Measurements from ENCODE around the gene OSCP1. TPM values are rescaled to one million over a fixed set of nuclear protein-coding genes. Genes with fewer than 3 reads are reported as not detected.

The OSCP1 gene
- polyA plus RNA-seq, 1 of the 3 experiments (the other 2 are of a cell fraction): 11.9 TPM

DNA sequence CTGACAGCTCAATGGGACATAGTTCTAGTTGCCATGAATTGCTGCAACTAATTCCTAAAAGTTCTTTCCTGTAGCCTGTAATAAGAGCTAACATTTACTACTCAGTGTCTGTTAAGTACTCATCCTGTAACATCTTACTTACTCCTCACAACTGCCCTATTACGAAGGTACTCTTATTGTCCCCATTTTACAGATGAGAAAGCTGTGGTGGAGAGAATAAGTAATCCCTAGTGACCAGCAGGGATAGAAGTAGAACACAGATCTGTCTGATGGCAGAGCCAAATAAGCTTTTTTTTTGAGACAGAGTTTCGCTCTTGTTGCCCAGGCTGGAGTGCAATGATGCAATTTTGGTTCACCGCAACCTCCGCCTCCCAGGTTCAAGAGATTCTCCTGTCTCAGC, 67.6 kb downstream of the OSCP1 start:
- Histone ChIP-seq H3K27me3 (ENCODE audit: insufficient read depth) (no peaks in the 10 kb centered on the region), H3K9ac (no peak overlapping the region), H3K4me1 (ENCODE audit: control insufficient read depth in 1 of 2, insufficient read depth in 2 of 2, low read depth in 1 of 2, low read length in 1 of 2) (peaks cover 25 to 35% of the 10 kb centered on the region in 2 experiments), H3K27ac (ENCODE audit: low read depth in 2 of 2, low read length in 1 of 2) (no peak overlapping the region), H3K79me2 (ENCODE audit: insufficient read depth) (peaks cover 79% of the 10 kb centered on the region), H3K9me3 (no peaks in the 10 kb centered on the region), H2AFZ (ENCODE audit: low read depth) (no peak overlapping the region), H3K9me2 (no peaks in the 10 kb centered on the region), H3F3A (replicated peaks; ENCODE audit: insufficient read depth) (peaks cover 11% of the 10 kb centered on the region), H4K20me1 (ENCODE audit: insufficient read depth) (peaks cover 64% of the 10 kb centered on the region), H3K36me3 (replicated peaks in 1 of 2; ENCODE audit: control insufficient read depth in 1 of 2, insufficient read depth in 2 of 2, low read length in 1 of 2) (peaks cover 0 to 5% of the 10 kb centered on the region in 2 experiments), H3K4me3 (ENCODE audit: low read depth in 2 of 2, low read length in 1 of 2) (no peak overlapping the region), H3K4me2 (peak overlapping the region; percentile 93)
- ChIA-PET POLR2A (no interaction called here), CTCF (interaction anchor here (10.1 kb wide), 1 partner anchor 15 kb away, joined by 78 read pairs; no protein-coding TSS in a partner anchor)
- 97% methylated on average over 4 of the region's 4 CpGs for WGBS (ENCODE audit: low lambda C conversion rate)
- TF ChIP-seq SIN3A (IDR thresholded peaks at IDR 0.05; ENCODE audit: borderline replicate concordance, low read depth, low read length) (no peak), FOXM1 (IDR thresholded peaks at IDR 0.05; ENCODE audit: low read depth) (no peak), RAD21 (IDR thresholded peaks at IDR 0.05; ENCODE audit: low read length) (no peak), POLR2AphosphoS5 (IDR thresholded peaks at IDR 0.05; ENCODE audit: low read depth, low read length) (no peak), ELF1 (IDR thresholded peaks at IDR 0.05) (no peak), CHD2 (IDR thresholded peaks at IDR 0.05; ENCODE audit: low read length, partially characterized antibody) (no peak), YY1 (IDR thresholded peaks at IDR 0.05; ENCODE audit: low read depth) (no peak), EZH2phosphoT487 (IDR thresholded peaks at IDR 0.05; ENCODE audit: borderline replicate concordance, low read depth) (no peak), FOXJ3 (CRISPR knock-in tag; IDR thresholded peaks at IDR 0.05) (no peak), GATA2 (CRISPR knock-in tag; IDR thresholded peaks at IDR 0.05) (no peak), RCOR1 (IDR thresholded peaks at IDR 0.05; ENCODE audit: low read length) (no peak), TEAD4 (IDR thresholded peaks at IDR 0.05; ENCODE audit: borderline replicate concordance, insufficient read depth) (no peak), GABPA (IDR thresholded peaks at IDR 0.05; ENCODE audit: low read depth) (no peak)
- TF ChIP-seq, protein P1, sequence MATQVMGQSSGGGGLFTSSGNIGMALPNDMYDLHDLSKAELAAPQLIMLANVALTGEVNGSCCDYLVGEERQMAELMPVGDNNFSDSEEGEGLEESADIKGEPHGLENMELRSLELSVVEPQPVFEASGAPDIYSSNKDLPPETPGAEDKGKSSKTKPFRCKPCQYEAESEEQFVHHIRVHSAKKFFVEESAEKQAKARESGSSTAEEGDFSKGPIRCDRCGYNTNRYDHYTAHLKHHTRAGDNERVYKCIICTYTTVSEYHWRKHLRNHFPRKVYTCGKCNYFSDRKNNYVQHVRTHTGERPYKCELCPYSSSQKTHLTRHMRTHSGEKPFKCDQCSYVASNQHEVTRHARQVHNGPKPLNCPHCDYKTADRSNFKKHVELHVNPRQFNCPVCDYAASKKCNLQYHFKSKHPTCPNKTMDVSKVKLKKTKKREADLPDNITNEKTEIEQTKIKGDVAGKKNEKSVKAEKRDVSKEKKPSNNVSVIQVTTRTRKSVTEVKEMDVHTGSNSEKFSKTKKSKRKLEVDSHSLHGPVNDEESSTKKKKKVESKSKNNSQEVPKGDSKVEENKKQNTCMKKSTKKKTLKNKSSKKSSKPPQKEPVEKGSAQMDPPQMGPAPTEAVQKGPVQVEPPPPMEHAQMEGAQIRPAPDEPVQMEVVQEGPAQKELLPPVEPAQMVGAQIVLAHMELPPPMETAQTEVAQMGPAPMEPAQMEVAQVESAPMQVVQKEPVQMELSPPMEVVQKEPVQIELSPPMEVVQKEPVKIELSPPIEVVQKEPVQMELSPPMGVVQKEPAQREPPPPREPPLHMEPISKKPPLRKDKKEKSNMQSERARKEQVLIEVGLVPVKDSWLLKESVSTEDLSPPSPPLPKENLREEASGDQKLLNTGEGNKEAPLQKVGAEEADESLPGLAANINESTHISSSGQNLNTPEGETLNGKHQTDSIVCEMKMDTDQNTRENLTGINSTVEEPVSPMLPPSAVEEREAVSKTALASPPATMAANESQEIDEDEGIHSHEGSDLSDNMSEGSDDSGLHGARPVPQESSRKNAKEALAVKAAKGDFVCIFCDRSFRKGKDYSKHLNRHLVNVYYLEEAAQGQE (IDR thresholded peaks at IDR 0.05; ENCODE audit: low read depth, low read length): no peak
- TF ChIP-seq, protein P2, sequence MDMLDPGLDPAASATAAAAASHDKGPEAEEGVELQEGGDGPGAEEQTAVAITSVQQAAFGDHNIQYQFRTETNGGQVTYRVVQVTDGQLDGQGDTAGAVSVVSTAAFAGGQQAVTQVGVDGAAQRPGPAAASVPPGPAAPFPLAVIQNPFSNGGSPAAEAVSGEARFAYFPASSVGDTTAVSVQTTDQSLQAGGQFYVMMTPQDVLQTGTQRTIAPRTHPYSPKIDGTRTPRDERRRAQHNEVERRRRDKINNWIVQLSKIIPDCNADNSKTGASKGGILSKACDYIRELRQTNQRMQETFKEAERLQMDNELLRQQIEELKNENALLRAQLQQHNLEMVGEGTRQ (IDR thresholded peaks at IDR 0.05; ENCODE audit: borderline replicate concordance, low read depth, low read length): no peak
- TF ChIP-seq, protein P3, sequence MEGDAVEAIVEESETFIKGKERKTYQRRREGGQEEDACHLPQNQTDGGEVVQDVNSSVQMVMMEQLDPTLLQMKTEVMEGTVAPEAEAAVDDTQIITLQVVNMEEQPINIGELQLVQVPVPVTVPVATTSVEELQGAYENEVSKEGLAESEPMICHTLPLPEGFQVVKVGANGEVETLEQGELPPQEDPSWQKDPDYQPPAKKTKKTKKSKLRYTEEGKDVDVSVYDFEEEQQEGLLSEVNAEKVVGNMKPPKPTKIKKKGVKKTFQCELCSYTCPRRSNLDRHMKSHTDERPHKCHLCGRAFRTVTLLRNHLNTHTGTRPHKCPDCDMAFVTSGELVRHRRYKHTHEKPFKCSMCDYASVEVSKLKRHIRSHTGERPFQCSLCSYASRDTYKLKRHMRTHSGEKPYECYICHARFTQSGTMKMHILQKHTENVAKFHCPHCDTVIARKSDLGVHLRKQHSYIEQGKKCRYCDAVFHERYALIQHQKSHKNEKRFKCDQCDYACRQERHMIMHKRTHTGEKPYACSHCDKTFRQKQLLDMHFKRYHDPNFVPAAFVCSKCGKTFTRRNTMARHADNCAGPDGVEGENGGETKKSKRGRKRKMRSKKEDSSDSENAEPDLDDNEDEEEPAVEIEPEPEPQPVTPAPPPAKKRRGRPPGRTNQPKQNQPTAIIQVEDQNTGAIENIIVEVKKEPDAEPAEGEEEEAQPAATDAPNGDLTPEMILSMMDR (IDR thresholded peaks at IDR 0.05): no peak
- TF ChIP-seq, protein P4, sequence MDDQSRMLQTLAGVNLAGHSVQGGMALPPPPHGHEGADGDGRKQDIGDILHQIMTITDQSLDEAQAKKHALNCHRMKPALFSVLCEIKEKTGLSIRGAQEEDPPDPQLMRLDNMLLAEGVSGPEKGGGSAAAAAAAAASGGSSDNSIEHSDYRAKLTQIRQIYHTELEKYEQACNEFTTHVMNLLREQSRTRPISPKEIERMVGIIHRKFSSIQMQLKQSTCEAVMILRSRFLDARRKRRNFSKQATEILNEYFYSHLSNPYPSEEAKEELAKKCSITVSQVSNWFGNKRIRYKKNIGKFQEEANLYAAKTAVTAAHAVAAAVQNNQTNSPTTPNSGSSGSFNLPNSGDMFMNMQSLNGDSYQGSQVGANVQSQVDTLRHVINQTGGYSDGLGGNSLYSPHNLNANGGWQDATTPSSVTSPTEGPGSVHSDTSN (IDR thresholded peaks at IDR 0.05): no peak
- TF ChIP-seq, protein P5, sequence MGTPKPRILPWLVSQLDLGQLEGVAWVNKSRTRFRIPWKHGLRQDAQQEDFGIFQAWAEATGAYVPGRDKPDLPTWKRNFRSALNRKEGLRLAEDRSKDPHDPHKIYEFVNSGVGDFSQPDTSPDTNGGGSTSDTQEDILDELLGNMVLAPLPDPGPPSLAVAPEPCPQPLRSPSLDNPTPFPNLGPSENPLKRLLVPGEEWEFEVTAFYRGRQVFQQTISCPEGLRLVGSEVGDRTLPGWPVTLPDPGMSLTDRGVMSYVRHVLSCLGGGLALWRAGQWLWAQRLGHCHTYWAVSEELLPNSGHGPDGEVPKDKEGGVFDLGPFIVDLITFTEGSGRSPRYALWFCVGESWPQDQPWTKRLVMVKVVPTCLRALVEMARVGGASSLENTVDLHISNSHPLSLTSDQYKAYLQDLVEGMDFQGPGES (IDR thresholded peaks at IDR 0.05; ENCODE audit: low read depth, low read length): no peak
- no peak for DNase-seq

Measured in SK-N-SH (cell line).